GM12891 (cell line): ENCODE results near the gene RIPOR3.
"Not testable (repeated sequence)": the region's sequence is repeated elsewhere in the genome, so short reads cannot be mapped to it uniquely, and the experiment has no call there.

Source experiments
- DNase-seq: peaks from one replicate; pipeline ENCODE4 v3.0.0; 2011; ENCODE audit warnings: low spot score; ENCODE audit not compliant: insufficient read length
- FAIRE-seq: peaks from 2 replicates; lab custom pipeline; 2011; peaks lifted over from hg19 to GRCh38; lab: Jason Lieb, UNC
- PAX5 ChIP-seq: IDR thresholded peaks from 2 replicates; pipeline ENCODE4 v1.6.1; 2011; ENCODE audit warnings: low read length, moderate library complexity, mild to moderate bottlenecking; ENCODE audit not compliant: insufficient read depth, severe bottlenecking
- POLR2A ChIP-seq: IDR thresholded peaks from 2 replicates; pipeline ENCODE4 v1.6.1; 2011; ENCODE audit warnings: low read depth, low read length, control low read depth
- POLR2AphosphoS5 ChIP-seq: IDR thresholded peaks from 2 replicates; pipeline ENCODE4 v1.6.1; 2011; ENCODE audit warnings: low read depth, low read length, control low read depth
- POU2F2 ChIP-seq: IDR thresholded peaks from 2 replicates; pipeline ENCODE4 v1.6.1; 2011; ENCODE audit warnings: low read depth, mild to moderate bottlenecking, control low read depth, low read length, moderate library complexity
- SPI1 ChIP-seq: IDR thresholded peaks from 2 replicates; pipeline ENCODE4 v1.6.1; 2011; ENCODE audit warnings: low read depth, low read length, control low read depth
- TAF1 ChIP-seq: IDR thresholded peaks from 2 replicates; pipeline ENCODE4 v1.6.1; 2011; ENCODE audit warnings: low read depth, low read length, control low read depth

RIPOR3 gene

DNA sequence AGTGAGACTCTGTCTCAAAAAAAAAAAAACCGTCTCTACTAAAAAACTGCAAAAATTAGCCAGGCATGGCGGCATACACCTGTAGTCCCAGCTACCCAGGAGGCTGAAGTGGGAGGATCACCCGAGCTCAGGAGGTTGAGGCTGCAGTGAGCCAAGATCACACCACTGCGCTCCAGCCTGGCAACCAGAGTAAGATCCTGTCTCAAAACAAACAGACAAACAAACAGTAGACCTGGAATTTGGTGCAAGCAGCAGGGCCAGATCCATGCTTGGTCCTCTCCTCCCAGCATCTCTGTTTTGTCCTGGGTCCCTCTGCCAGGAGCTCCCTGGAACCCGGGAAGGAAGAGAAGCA, 11.6 kb downstream of the RIPOR3 start:
- FAIRE-seq (no peak), DNase-seq (no peak)

DNA sequence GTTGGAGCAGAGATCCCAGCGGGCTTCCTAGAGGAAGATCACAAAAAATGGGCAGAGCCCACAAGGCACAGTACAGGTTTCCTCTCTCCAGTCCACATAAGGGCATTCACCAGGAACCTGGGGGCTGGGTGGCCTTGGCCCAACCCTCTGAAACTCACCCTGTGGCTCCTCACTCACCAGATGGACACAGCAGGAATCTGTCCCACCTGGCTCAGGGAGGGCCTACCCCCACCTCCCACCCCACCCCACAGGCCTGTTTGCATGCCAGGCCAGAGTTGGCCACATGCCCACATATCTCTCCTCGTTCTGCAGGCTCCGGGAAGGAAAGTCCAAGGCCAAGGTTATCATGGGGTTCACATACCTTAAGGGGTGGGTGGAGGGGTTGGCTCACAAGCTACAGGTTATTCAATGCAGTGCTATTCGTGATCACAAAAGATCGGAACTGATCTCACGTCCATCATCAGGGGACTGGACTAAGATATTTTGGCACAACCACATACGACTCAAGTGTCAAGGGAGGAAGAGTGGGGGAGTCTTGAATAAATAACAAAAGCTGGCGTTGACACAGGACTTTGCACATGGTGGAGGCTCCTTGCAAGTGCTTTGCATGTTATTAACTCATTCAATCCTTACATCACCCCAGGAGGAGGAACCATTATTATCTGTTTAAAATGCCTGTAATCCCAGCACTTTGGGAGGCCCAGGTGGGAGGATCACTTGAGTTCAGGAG, 13.0 kb downstream of the RIPOR3 start:
- DNase-seq = no peak
- no peak for TF ChIP-seq TAF1
- no peak for TF ChIP-seq POLR2AphosphoS5
- TF ChIP-seq POLR2A = no peak
- TF ChIP-seq PAX5 = no peak
- no peak for TF ChIP-seq POU2F2
- no peak for FAIRE-seq

More for the DNA sequence above, 11.6 kb downstream of the RIPOR3 start:
- no peak for TF ChIP-seq POLR2A

DNA sequence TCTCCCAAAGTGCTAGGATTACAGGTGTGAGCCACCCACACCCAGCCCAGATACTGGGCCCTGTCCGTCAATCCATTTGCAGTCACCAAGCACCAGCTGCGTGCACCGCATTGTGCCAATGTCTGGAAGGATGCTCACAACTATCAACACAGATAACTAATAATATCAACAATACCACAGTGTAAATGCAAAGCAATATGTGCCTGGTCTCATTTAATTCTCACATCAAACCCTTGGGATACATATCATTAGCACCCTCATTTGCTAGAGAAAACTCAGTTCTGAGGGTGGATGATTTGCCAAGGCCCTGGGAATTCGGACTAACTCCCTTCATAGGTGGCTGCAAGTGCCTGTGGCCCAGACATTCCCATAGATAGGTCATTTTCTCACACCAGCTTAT, 14.5 kb downstream of the RIPOR3 start:
- DNase-seq = no peak

DNA sequence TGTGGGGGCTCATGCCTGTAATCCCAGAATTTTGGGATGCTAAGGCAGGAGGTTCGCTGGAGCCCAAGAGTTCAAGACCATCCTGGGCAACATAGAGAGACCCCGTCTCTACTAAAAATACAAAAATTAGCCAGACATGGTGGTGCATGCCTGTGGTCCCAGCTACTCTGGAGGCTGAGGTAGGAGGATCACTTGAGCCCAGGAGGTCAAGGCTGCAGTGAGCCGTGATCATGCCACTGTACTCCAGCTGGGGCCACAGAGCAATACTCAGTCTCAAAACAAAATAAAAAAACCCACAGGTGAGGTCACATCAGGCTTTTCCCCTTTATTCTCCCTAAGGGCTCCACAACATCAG, 15.0 kb downstream of the RIPOR3 start:
- not testable (repeated sequence) for DNase-seq, FAIRE-seq

More for the DNA sequence above, 14.5 kb downstream of the RIPOR3 start:
- FAIRE-seq = no peak
- no peak for TF ChIP-seq SPI1

DNA sequence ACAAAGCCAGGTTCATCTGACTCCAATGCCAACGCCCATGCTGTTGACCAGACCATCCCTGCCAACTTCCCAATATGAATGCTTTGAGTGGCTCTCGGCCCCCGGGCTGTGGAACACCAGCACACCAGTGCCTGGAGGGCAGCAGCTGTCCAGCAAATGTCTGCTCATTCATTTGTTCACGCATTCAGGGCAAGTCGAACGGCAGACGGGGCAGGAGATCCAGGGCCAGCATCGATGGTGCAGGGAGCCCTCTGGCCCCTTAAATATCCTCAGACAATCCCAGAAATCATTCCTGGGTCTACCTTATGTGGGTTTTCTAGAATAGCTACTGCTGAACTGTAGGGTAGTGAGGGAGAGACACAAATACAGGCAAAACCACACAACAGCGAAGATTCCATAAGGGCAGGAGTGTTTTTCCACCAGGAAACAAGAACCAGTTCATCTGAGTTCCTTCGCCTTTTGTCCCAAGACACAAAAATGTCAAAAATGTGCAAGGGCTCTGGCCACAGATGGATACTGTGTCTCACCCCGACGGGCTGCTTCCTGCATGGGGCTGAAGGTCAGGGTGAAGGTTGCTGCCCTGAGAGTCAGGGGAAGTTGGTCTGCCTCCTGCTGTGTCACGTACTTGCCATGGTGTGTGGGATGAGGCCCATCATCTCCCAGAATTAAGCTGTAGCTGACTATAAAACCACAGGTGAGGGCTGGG, 15.5 kb downstream of the RIPOR3 start:
- DNase-seq (no peak), FAIRE-seq (no peak)
- TF ChIP-seq POLR2A = no peak
- TF ChIP-seq PAX5 = no peak
- TF ChIP-seq TAF1 = no peak
- no peak for TF ChIP-seq SPI1
- no peak for TF ChIP-seq POLR2AphosphoS5
- no peak for TF ChIP-seq POU2F2

DNA sequence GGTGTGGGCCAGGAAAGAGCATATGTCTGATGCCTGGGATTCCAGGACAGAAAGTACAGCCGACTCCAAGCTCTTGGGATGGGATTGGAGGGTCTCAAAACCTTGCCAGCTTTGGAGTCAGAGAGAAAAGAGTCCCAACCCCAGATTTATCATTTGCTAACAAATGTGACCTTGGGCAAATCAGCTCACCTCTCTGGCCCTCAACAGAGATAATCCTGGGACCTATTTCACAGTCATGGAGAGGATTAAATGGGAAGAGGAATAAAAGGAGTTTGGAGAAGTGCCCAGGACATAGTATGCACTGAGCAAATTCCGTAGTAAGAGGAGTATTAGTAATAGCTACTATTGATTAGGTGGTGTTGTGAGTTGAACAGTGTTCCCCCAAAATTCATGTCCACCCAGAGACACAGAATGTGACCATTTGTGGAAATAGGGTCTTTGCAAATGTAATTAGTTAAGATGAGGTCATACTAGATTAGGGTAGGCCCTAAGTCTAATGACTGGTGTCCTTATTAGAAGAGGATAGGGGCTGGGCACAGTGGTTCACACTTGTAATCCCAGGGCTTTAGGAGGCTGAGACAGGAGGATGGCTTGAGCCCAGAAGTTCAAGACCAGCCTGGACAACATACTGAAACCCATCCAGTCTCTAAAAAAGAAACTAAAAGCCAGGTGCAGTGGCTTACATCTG, 17.1 kb downstream of the RIPOR3 start:
- no peak for FAIRE-seq
- DNase-seq = no peak
- no peak for TF ChIP-seq SPI1
- no peak for TF ChIP-seq PAX5
- TF ChIP-seq POU2F2 = no peak
- no peak for TF ChIP-seq POLR2A
- TF ChIP-seq TAF1 = no peak
- TF ChIP-seq POLR2AphosphoS5 = no peak

DNA sequence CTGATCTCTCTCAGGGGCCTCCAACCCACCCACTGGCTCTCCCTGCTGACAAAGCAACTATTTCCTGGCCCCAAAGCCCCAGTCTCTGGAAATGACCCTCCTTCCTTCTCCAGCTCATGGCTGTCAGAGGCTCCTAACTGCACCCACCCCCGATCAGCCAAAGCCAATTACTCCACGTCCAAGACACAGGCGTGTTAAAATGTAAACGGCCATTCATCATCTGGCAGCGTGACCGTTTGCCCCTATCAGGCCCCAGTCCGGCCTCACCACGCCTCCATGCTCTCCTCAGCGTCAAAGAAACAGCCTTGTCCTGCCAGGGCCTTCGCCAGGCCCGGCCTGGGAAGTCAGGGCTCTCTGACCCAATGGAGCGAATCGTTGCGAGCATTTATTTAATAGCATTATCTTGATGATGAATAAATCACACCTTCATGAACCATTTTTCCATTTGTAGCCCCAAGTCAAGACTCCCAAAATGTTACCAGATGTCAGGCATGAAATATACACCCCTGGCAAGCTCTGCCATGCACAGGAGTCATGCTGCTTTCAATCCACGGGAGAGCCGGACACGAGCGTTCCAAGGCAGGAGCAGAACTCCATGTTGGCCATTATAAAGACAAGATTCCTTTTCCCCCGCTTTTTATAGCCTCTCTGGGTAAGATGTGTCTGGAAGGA, 17.7 kb downstream of the RIPOR3 start:
- no peak for TF ChIP-seq POLR2A
- no peak for TF ChIP-seq POLR2AphosphoS5
- TF ChIP-seq PAX5 = no peak
- TF ChIP-seq SPI1 = no peak
- TF ChIP-seq POU2F2 = no peak
- no peak for TF ChIP-seq TAF1
- FAIRE-seq (no peak), DNase-seq (no peak)

DNA sequence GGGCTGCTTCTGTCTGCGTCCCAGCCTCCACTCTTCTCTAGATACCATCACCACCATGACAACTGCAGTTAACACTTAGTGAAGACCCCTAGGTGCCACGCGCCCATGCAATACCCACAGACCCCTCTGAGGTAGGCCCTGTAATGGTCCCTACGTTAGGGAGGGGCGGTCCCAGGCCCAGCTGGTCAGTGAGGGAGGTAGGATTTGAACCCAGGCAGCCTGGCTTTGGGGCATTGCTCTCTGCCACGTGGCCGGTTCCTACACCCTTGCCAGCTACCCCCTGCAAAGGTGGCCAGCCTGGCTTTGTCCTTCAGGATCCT, 18.2 kb downstream of the RIPOR3 start:
- FAIRE-seq (no peak), DNase-seq (no peak)
- TF ChIP-seq POLR2AphosphoS5 (no peak), POLR2A (no peak), PAX5 (no peak), SPI1 (no peak), POU2F2 (no peak), TAF1 (no peak)

DNA sequence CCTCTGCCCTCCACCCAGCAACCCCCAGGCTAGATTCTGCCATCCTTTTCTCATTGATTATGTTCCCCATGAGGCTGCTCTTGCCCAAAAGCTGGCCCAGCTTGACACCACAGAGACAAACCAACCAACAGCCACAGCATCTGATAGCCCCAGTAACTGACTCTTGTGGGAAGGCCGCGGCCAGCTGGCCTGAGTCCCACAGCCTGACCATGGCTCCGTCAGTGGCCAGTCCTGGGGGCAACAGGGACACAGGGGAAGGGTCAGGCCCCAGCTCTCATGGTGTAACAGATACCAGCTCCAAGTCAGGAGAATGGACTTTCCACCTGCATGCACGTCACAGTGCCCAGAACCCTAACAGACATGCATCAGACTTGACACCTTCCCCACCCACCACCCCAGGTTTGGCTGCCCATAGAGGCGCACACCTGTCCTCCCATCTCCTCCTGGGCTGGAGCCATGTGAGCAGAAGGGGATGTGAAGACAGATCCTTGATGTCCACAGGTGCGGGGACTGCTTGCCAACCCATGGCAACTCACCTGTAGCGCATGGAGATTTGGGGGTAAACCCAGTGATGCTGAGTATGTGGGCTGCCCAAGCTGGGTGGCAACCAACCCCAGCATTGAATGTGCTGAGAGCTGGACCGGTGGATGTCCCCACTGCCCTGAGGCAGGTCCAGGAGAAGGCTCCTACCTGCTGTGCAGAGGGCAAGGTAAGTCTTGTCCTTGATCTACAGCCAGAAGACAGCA, 18.8 kb downstream of the RIPOR3 start:
- FAIRE-seq (no peak), DNase-seq (no peak)
- no peak for TF ChIP-seq SPI1
- TF ChIP-seq POLR2A = no peak
- TF ChIP-seq POU2F2 = no peak
- TF ChIP-seq POLR2AphosphoS5 = no peak
- TF ChIP-seq PAX5 = no peak
- TF ChIP-seq TAF1 = no peak

DNA sequence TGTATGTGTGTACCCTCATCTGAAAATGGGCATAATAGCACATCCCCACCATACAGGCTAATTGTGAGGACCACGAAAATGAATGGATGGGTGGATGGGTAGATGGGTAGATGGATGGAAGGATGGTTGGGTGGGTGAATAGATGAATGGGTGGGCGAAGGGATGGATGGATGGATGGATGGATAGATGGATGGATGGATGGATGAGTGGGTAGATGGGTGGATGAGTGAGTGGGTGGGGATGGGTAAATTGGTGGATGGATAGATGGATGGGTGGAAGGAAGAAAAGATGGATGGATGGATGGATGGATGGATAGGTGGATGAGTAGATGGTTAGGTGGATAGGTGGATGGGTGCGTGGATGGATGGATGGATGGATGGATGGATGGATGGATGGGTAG, 19.7 kb downstream of the RIPOR3 start:
- FAIRE-seq (no peak), DNase-seq (no peak)
- TF ChIP-seq POLR2A (no peak), SPI1 (no peak)

DNA sequence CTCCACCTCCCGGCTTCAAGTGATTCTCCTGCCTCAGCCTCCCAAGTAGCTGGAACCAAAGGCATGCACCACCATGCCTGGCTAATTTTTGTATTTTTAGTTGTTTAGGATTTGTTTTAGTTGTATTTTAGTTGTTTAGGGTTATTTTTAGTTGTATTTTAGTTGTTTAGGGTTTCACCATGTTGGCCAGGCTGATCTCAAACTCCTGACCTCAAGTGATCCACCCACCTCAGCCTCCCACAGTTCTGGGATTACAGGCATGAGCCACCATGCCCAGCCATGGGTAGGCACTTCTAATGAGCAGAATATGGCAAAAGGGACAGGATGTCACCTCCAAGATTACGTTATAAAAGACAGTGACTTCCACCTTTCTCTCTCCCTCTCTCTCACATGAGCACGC, 20.3 kb downstream of the RIPOR3 start:
- FAIRE-seq, DNase-seq: not testable (repeated sequence)
